Stimulated activated CD8-positive, alpha-beta memory T cell treated with anti-CD3 and anti-CD28 coated beads, Interleukin-4, amount 100 ng/mL, for 48 hours (primary cell): ENCODE data around the gene CACNB1.
"Not testable (repeated sequence)": the region's sequence is repeated elsewhere in the genome, so short reads cannot be mapped to it uniquely, and the experiment has no call there.

Experiments
- DNase-seq: peaks from one replicate; pipeline ENCODE4 v3.0.0-alpha.2; 2020

CACNB1 gene

GRCh38 chr17:39173526-39174274 lies 23.8 kb downstream of the CACNB1 start:
- no peak for DNase-seq

GRCh38 chr17:39173080-39173479 lies 24.4 kb downstream of the CACNB1 start:
- DNase-seq: no peak

GRCh38 chr17:39171933-39172332 lies 25.5 kb downstream of the CACNB1 start:
- DNase-seq: no peak

DNA sequence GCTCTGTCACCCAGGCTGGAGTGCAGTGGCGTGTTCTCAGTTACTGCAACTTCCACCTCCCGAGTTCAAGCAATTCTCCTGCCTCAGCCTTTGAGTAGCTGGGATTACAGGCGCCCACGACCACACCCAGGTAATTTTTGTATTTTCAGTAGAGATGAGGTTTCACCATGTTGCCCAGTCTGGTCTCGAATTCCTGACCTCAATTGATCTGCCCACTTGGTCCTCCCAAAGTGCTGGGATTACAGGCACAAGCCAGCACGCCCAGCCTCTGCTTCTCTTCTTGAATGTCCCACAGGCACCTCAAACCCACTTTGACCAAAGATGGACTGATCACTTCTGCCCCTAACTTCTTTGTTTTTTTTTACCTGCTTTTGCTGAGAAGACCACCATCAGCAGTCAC lies 26.9 kb downstream of the CACNB1 start:
- DNase-seq: no peak

DNA sequence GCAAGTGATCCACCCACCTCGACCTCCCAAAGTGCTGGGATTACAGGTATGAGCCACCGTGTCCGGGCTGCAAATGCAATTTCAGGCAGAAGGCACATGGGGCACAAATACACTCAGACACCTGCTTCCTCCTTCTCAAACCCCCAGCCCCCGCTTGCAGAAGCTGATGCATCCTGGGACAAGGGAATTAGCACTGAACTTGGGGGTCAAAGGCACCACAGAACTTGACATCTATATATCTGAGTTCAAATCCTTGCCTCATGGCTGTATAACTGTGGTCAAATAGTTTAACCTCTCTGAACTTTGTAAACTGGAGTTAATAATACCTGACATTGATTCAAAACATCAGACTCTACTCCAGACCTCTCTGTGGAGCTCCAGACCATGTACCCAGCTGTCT lies 27.4 kb downstream of the CACNB1 start:
- no peak for DNase-seq

DNA sequence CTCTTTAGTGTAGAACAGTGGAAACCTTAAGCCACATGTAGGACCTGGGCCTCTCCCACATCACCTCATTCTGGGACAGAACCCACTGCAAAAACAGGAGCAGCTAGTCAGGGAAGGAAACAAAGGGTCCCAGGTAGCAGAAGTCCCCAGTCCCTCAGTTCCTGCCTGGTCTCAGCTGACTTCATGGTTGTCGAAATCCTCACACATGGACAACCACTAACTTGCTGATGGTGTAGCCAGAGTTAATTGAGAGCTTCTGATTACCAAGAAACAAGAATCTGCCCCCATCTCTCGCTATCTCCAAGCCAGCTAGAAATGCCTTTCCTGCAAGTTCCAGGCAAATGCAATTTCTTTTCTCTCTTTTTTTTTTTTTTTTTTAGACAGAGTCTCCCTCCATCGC lies 28.0 kb downstream of the CACNB1 start:
- no peak for DNase-seq

DNA sequence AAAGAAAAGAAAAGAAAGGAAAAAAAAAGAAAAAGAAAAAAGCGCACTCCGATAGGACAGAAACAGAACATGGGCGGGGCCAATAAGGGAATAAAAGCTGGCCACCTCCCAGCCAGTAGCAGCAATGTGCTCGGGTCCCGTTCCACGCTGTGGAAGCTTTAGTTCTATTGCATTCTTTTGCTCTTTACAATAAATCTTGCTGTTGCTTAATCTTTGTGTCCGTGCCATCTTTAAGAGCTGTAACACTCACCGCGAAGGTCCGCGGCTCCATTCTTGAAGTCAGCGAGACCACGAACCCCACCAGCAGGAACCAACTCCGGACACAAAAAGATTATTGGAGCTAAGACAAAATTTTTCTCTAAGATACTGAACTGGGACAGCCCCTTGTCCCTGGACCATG lies 28.4 kb downstream of the CACNB1 start:
- DNase-seq: no peak

DNA sequence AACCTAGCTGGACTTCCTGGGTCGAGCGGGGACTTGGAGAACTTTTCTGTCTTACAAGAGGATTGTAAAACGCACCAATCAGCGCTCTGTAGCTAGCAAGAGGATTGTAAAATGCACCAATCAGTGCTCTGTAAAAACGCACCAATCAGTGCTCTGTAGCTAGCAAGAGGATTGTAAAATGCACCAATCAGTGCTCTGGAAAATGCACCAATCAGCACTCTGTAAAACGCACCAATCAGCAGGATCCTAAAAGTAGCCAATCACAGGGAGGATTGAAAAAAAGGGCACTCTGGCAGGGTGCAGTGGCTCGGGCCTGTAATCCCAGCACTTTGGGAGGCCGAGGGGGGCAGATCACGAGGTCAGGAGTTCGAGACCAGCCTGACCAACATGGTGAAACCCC lies 29.0 kb downstream of the CACNB1 start:
- not testable (repeated sequence) for DNase-seq

DNA sequence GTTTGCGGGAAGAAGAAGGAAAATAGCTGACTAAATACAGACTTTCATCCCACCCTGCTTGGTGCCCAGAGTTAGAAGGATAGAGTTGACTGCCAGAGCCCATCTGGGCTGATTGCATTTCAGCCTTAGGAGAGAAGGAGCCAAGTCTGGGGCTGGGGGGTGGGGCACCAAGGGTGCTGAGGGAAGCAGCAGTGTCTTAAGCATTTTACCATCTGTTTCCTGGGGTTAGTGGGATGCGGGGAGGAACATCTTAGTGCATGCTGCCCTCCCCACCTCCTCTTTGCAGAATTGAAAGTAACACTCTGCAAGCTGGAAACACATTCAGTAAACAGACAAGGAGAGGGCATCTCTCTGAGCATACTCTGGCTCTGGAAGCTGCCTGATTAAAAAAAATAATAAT lies 30.0 kb downstream of the CACNB1 start:
- no peak for DNase-seq

DNA sequence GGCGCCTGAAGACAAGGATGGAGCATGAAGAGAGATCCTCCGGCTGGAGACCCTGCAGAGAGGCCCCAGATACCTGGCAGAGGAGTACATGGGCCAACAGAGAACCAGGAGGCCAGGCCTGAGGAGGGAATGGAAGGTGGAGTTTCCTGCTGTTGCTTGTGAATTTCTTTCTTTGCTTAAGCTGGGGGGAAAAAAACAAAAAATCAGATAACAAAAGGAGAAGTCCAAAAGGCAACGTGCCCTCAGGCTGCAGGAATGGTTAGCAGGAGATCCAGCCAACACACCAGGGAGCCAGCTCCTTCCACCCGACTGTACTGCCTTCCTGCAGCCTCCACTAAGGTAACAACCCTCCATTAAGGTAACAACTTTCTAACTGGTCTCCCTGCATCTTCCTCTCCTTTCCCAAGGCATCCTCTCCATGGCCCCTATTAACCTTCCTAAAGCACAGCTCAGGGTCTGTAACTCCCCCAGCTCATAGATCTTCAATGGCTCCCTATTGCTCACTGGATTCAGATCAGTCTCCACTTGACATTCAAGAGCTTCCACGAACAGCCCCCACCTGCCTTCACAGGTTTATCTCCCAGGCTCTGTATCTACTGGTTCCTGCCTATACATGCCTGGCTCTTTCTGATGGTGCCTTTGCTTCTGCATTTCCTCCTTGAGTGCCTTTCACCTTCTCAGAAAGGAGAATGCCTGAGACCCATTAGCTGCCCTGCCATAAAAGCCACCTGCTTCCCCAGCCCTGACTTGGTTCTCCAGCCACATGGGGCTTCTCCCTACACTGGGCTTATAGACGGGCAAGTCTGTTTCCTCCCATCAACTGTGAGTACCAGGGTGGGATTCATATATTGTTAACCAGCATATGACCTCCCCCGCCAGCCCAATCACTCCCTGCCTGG lies 30.8 kb downstream of the CACNB1 start:
- no peak for DNase-seq

- DNase-seq: no peak
Observed at GRCh38 chr17:39165841-39166349, 31.6 kb downstream of the CACNB1 start, which contains the start of gene ARL5C. Gene ARL5C, minus strand, starts transcription at chr17:39166161. Its CDS starts 401 bp downstream, at chr17:39165760.

GRCh38 chr17:39165178-39165840 lies 32.2 kb downstream of the CACNB1 start:
- no peak for DNase-seq

DNA sequence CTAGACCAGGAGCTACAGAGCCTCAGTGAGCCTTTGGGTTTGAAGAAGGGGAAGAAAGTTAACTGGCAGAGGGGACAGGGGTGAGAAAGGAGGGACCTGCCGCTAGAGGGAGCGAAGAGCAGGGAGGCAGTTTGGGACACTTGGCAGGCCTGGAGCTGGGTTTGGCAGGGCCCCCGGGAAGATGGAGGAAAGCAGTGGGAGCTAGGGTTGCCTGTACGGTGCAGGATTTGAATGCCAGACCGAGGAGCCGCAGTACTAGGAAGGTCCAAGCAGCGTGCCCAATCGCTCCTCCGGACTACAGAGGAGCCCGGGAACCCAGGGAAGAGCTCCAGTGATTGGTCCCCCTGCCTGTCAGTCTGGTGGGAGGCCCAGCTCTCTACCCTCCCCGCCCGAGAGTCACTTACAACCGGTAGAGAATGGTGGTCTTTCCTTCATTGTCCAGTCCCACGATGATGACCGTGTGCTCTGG lies 32.8 kb downstream of the CACNB1 start:
- peak; percentile 86 for DNase-seq

DNA sequence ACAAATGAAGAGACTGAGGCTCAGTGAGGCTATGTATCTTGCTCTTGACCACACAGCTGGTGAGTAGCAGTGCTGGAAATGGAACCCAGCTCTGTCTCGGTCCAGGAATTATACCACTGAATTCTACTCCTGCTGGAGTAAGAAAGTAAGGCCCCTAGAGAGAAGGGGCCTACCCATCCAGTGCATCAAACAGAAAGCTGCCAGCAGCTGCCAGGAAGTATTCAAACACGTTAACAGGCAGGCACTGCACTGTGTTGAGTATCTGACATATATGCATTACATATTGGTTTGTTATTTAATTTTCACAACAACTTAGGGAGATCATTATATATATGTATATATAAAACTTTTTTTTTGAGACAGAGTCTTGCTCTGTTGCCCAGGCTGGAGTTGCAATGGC lies 35.5 kb downstream of the CACNB1 start:
- no peak for DNase-seq

DNA sequence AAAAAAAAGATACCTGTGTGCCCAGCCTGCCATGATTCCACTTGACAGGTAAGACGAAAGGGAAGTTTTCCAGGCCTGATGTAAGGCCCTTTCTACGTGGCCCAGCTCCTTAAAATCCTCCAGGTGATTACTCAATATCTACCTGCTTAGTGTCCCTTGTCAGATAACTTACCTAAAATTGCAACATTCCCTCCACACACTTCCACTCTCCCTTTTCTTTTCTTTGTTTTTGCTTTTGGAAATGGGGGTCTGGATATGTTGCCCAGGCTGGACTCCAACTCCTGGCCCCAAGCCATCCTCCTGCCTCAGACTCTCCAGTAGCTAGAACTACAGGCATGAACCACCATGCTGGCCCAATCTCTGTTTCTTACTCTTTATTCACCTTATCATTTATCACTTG lies 38.8 kb downstream of the CACNB1 start:
- no peak for DNase-seq

DNA sequence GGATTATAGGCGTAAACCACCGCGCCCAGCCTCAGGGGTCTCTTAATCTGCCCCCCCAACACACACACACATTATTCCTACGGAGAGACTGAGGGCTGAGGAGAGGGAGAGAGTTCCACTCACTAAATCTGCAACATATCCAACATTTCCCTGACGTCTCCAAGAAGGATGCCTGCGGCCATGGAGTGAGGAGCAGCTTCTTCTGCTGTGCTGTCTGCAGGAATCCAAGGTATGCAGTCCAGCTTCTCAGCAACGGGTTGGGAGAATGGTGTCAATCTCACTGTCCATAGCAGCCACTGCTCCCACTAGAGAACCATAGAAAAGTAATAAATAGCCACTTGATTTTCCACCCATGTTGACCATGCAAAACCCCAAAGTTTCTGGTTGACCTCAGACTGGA lies 41.0 kb downstream of the CACNB1 start:
- DNase-seq: no peak

DNA sequence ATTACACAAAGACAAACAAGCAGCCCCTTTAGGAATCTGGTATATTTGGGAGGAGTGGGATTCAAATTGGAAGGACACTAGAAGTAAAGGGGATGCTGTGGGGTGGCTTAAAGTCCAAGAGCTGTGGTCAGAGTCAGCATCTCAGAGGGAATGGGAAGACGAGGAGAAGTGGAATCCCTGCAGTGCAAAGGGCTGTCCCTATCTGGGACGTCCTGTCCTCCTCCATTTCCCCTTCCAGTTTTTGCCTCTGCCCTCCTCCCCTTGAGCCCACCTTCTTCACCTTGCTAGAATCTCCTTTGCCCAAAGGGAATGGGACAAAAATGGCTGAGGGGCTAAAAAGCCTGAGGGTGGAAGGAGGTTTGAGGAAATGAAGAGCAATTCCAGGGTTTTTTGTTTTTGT lies 41.8 kb downstream of the CACNB1 start:
- no peak for DNase-seq

GRCh38 chr17:39153599-39154051 lies 43.8 kb downstream of the CACNB1 start:
- peak; percentile 99 for DNase-seq

DNA sequence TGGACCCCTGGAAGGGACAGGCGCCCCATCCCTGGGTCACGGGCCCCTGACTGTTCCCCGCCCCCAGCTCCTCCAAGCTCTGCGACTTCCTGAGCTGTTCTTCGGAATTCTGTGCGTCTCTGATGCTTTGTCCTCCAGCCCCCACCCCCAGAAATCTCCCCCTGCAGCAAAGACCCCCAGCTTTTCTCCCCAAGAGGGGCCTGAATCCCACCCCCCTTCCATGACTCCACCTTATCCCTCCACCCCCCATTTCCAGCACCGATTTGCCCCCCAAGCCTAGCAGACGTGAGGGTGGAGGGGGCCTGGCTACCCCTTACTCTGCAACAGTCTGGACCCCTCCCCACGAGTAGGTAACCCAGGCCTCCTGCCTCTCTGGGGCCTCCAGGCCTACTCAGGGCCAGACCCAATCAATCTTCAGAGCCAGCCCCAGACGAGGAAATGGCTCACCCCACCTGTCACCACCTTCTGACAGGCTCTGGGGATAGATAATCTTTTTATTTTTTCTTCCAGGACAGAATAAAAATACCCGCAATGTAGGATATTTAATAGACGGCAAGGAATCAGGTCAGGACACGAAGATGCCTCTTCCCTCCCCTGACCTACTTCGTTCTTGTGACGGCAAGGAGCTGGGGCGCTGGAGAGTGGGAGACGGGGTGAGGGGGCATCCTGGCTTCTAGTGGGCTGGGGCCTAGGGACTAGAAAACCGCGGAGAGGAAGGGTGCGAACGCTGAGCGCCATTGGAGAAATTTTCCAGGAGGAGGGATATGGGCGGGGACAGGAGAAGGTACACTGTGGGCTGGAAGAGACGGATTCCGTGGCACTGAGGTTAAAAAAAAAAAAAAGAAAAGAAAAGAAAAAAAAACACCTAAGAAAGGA lies 45.3 kb downstream of the CACNB1 start:
- DNase-seq: peak; percentile 44

GRCh38 chr17:39151150-39151942 lies 46.1 kb downstream of the CACNB1 start, which contains the start of gene PLXDC1:
Gene PLXDC1, minus strand, starts transcription at chr17:39151637. Its CDS starts 200 bp downstream, at chr17:39151437.
- no peak for DNase-seq

DNA sequence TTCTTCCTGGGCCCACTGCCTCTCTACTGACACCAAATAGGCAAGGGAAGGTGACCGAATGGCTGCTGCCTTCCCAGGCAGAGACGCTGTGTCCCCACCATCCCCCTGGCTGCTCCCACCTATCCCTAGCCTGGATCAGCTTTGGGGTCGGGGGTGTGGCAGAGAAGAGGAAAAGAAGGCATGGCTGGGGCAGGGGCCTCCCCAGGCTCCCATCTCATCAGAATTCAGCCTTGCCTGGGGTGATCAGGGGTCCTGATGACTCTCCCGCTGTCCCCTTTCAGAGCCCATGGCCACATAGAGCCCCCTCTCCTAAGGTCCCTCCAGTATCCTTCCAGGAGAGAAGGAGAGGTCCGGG lies 46.7 kb downstream of the CACNB1 start:
- no peak for DNase-seq
